Stimulated activated CD4-positive, alpha-beta T cell treated with anti-CD3 and anti-CD28 coated beads, Interleukin-2, amount 100 ng/mL, for 48 hours (primary cell): ENCODE measurements around the gene SLC25A48.
A peak's percentile ranks its signal among the peaks of the same experiment; 100 is the strongest.

Experiments
- DNase-seq, 2 donors: peaks; one replicate each; pipeline ENCODE4 v3.0.0-alpha.2; 2020

The SLC25A48 gene

GRCh38 chr5:135834639-135835529 lies at the start of gene SLC25A48:
TSS of gene SLC25A48 (plus strand) at chr5:135834663. CDS start at chr5:135834848, 185 bp downstream.
- peak in 1 of 2 donors; percentile 42 for DNase-seq

GRCh38 chr5:135800656-135801055 lies 33.8 kb upstream of the SLC25A48 start:
- no peak for DNase-seq

GRCh38 chr5:135810188-135810943 lies 24.1 kb upstream of the SLC25A48 start:
- no peak for DNase-seq

- DNase-seq: no peak
These were observed 23.5 kb upstream of the SLC25A48 start for GRCh38 chr5:135811007-135811406.

GRCh38 chr5:135813758-135814157 lies 20.7 kb upstream of the SLC25A48 start:
- no peak for DNase-seq

GRCh38 chr5:135814316-135814715 lies 20.1 kb upstream of the SLC25A48 start:
- no peak for DNase-seq

GRCh38 chr5:135814812-135815211 lies 19.7 kb upstream of the SLC25A48 start:
- no peak for DNase-seq

- no peak for DNase-seq
These were observed 13.2 kb upstream of the SLC25A48 start for GRCh38 chr5:135821061-135821801.

- DNase-seq: no peak
These were observed 12.7 kb upstream of the SLC25A48 start for GRCh38 chr5:135821802-135822201.

- DNase-seq: no peak
These were observed 12.2 kb upstream of the SLC25A48 start for GRCh38 chr5:135822286-135822685.

GRCh38 chr5:135822959-135823358 lies 11.5 kb upstream of the SLC25A48 start:
- no peak for DNase-seq

- no peak for DNase-seq
These were observed 10.6 kb upstream of the SLC25A48 start for GRCh38 chr5:135823881-135824280.

GRCh38 chr5:135824541-135825041 lies 9.9 kb upstream of the SLC25A48 start:
- DNase-seq: no peak

GRCh38 chr5:135825373-135826220 lies 8.9 kb upstream of the SLC25A48 start:
- DNase-seq: no peak

GRCh38 chr5:135826221-135826525 lies 8.3 kb upstream of the SLC25A48 start:
- no peak for DNase-seq

GRCh38 chr5:135826994-135827671 lies 7.3 kb upstream of the SLC25A48 start:
- DNase-seq: no peak

GRCh38 chr5:135827965-135828781 lies 6.3 kb upstream of the SLC25A48 start:
- no peak for DNase-seq

GRCh38 chr5:135828782-135829127 lies 5.7 kb upstream of the SLC25A48 start:
- DNase-seq: no peak

- DNase-seq: no peak
These were observed 5.3 kb upstream of the SLC25A48 start for GRCh38 chr5:135829179-135829578.

GRCh38 chr5:135829681-135830383 lies 4.6 kb upstream of the SLC25A48 start:
- peak; percentile 48 to 53 for DNase-seq
